HS-5 (cell line): ENCODE data around the gene CPNE5.
A peak's percentile ranks its signal among the peaks of the same experiment; 100 is the strongest.

Experiments used
- DNase-seq: peaks from one replicate; pipeline ENCODE4 v3.0.0-alpha.2; 2012; ENCODE audit warnings: low read depth

CPNE5 gene

GRCh38 chr6:36791085-36791484 lies 48.2 kb downstream of the CPNE5 start:
- DNase-seq, result no peak

DNA sequence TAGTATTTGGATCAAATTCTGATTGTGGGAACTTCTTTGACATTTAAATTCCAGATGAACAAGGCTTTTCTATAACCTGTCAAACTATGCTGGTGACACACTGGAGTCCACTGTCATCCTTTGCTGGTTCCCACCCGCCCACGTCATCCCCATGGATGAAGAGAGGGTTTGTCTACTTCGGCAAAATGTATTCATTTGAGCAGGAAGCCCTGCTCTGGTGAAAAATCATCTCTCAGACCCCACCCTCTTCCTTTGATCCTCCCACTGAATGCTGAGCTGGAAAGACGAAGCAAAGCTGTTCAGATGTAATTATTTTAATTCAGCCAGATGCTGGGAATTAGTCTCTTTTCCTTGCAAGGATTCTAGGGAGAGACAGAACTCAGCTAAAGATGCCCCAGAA lies 50.5 kb downstream of the CPNE5 start:
- DNase-seq, result no peak

GRCh38 chr6:36788186-36788585 lies 51.1 kb downstream of the CPNE5 start:
- DNase-seq, result no peak

GRCh38 chr6:36787210-36787609 lies 52.0 kb downstream of the CPNE5 start:
- no peak for DNase-seq

- no peak for DNase-seq
These were observed 53.1 kb downstream of the CPNE5 start for GRCh38 chr6:36786055-36786675.

DNA sequence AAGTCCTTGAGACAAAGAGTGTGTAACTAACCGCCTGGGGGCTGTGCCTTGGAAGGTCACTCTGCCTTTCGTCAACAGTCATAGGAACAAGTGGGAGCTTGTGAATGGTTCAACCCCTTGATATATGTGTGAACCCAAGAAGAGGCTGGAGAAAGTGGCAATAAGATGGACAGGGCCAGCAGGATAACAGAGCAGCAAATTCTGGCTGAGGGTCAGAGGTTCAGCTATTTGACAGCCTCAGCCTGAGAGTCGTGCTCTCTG lies 54.9 kb downstream of the CPNE5 start:
- DNase-seq, result no peak

- no peak for DNase-seq
These were observed 55.5 kb downstream of the CPNE5 start for GRCh38 chr6:36783603-36784375.

GRCh38 chr6:36781669-36782068 lies 57.6 kb downstream of the CPNE5 start:
- DNase-seq, result no peak

- DNase-seq, result no peak
These were observed 58.6 kb downstream of the CPNE5 start for GRCh38 chr6:36780442-36781177.

DNA sequence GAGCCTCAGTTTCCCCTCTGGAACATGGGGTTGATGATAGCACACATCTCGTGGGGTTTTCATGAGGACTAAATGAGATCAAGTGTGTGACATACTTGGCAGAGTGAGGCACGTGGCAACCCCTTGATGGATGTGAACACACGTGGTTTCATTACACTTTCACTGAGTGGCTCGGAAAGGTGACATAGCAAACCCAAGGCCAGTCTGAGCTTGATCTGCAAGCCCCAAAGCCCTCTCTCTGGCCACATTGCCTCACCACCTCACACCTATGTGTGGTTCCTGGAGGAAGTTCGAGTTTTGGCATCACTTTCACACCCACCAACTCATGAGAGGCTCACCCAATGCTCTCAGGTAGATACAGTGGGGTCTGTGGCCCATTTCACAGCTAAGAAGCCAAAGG lies 60.0 kb downstream of the CPNE5 start:
- no peak for DNase-seq

DNA sequence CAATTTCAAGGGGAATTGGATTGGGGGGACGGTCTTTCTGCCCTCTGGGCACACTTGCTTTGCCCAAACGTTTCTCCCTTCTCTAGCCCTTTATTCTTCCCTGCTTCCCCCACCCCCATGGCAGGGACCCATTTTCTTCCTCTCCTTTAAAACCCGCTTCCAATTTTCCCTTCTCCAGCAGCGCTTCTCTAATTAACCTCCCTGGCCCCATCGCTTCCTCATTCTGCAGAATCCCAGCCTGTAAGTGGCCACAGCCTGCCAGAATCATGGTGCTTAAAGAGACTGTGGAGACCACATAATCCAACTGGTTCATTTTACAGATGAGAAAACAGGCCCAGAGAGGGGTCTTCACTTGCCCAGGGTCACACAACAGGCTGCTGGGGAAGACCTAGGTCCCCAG lies 61.4 kb downstream of the CPNE5 start:
- DNase-seq, result no peak

GRCh38 chr6:36776167-36776566 lies 63.1 kb downstream of the CPNE5 start:
- DNase-seq, result no peak

DNA sequence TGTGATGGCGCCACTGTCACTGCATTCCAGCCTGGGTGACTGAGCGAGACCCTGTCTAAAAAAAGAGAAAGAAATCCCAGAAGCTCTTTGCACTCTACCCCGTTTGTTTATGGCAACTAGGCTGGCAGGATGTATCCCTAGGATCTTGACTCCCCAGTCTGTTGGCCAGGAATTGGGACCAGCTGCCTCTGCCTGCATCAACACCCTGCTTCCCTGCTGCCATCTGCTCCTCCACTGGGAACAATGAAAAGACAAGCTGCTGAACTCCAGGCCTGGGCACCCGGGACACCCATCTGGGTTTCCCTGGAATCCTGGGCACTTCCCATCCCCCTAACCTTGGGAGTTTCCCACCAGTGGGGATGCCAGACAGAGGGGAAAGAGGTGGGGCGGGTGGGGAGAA lies 64.9 kb downstream of the CPNE5 start:
- no peak for DNase-seq

DNA sequence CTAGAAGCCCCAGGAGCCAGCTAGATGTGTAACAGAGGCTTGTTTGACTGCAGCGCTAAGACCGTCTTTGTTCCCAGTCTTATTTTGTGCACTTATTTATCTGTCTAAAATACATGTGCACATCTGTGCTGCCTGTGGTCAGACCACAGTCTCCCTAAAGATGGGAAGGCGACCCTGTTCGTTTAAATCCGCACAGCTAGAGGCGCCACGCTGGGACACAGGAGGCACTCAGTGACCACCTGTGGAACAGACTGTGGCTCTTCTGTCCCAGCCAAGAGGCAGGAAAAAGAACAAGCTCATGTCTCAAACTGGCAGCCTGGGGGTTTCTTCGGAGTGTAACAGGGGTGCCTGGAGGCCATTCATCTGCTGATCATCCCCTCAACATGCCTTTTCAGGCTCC lies 66.8 kb downstream of the CPNE5 start:
- DNase-seq, result no peak

GRCh38 chr6:36771145-36771544 lies 68.1 kb downstream of the CPNE5 start:
- no peak for DNase-seq

DNA sequence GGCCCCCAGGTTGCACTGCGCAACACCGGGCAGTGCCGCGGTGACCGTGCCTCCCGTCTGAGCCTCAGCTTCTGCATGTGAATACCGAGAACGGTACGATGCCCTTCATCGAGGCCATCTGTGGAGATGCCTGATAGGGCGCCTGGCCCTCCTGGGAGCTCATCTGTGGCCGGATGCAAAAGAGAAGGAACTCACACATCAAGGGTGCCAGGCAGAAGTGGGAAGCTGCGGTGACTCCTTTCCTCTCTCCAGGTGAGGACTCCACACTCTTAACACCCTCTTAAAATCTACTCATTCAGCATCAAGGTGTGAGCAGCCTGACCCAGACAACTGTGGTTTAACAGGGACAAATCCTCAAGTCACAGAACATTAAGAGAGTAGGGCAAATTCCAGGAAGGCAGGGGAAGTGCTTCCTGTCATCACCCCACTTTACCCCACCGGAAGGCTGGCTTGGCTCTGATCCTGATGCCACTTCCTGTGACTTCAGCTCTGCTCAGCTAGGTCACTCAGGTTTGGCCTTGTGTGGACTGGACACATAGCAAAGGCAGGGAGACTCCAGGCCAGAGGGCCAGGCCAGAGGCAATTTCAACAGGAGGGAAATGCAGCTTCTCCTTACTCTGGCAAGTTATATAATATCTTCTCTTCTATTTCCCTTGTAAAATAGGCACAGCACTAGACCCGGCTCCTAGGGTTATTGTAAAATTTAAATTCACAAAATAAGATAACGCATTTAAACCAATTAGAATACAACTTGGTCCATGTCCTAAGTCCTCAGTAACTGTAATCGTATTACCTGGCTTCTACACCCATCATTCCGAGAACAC lies 69.4 kb downstream of the CPNE5 start:
- peak; percentile 61 for DNase-seq

GRCh38 chr6:36769183-36769675 lies 70.0 kb downstream of the CPNE5 start:
- no peak for DNase-seq

DNA sequence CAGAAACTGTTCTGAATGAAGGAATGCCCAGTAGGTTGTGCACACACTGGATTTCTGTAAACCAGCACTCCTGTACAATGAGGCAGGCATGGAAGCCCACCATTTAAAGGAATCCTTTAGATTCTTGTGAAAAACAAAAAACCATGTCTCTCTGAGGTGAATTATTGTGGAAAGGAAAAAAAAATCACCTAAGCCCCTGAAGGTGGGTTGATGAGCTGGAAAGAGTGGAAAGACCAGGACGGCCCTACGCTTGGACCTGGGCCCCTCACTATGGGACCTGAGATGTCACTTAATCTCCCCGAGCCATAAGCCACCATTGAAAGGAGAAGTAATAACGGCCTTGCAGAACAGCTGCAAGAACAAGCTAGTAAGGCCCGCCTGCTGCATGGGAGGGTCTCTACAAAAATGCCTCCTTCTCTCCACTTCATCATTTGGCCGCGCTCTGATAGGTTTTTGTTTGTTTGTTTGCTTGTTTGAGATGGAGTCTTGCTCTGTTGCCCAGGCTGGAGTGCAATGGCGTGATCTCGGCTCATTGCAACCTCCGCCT lies 72.8 kb downstream of the CPNE5 start:
- no peak for DNase-seq

DNA sequence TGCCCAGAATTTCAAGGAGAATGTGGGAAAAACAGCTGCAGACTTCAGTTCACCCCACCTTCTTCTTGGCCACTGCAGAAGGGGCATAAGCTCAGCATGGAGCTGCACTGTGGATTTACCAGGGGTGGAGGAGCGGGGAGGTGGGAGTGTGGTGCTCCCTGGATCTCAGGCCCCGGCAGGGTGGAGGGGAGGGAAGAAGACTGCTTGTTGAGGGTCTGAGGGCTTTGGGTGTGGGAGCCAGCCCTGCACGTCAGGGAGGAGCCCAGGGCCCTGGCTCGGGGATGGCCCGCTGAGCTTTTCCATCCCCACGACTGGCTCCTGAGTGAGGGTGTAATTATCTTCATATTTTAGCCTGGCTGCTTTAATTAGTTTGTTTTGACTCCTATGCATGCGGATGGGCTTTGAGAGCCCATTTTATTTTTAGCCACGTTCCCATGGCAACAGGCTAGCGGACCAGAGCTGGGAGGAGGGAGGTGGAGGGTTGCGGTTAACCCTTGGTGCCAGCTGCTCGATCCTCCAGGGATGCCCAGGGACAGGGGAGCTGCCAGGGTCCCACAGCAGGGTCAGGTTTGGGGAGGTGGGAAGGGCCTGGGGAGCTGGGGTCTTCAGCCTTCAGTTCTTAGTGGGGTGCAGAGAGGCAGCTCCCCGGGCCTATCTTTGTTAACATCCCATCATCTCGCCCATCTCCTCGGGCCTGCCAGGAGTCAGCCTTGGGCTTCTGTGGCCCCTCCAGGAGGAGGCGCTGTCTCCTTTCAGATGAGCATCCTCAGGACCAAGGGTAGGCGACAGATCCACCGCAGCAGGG lies 73.4 kb downstream of the CPNE5 start:
- no peak for DNase-seq

- DNase-seq, result no peak
These were observed 74.1 kb downstream of the CPNE5 start for GRCh38 chr6:36765190-36765589.

- DNase-seq, result no peak
These were observed 77.1 kb downstream of the CPNE5 start for GRCh38 chr6:36762123-36762522.
